Stimulated activated CD4-positive, alpha-beta T cell treated with anti-CD3 and anti-CD28 coated beads, Interleukin-12 subunit alpha, Interleukin-12 subunit beta, amount 100 ng/mL, for 48 hours (primary cell): ENCODE measurements around the gene DENND6B.
"Not testable (repeated sequence)": the region's sequence is repeated elsewhere in the genome, so short reads cannot be mapped to it uniquely, and the experiment has no call there.

Source experiments
- DNase-seq, 3 donors: peaks; one replicate each; pipeline ENCODE4 v3.0.0-alpha.2; 2020; ENCODE audit warnings: low read depth in 2 of 3, low spot score in 1 of 3

The DENND6B gene

GRCh38 chr22:50273781-50274180 is 53.0 kb downstream of the DENND6B start:
- DNase-seq: not testable (repeated sequence)

- DNase-seq: not testable (repeated sequence)
These were observed 53.5 kb downstream of the DENND6B start for GRCh38 chr22:50273352-50273751.

GRCh38 chr22:50272044-50272802 is 54.6 kb downstream of the DENND6B start:
- DNase-seq: no peak

GRCh38 chr22:50271519-50271970 is 55.3 kb downstream of the DENND6B start:
- DNase-seq: peak in 1 of 3 donors; percentile 56

- DNase-seq: peak in 2 of 3 donors; percentile 52 to 61
These were observed 56.0 kb downstream of the DENND6B start for GRCh38 chr22:50270666-50271394.

- DNase-seq: peak in 2 of 3 donors; percentile 53 to 54
These were observed 56.7 kb downstream of the DENND6B start, which contains the start of gene MAPK11 for GRCh38 chr22:50269970-50270665. Gene MAPK11, minus strand, starts transcription at chr22:50270380. Its CDS starts 88 bp downstream, at chr22:50270292.

- no peak for DNase-seq
These were observed 57.2 kb downstream of the DENND6B start for GRCh38 chr22:50269573-50269969.

- DNase-seq: no peak
These were observed 58.1 kb downstream of the DENND6B start for GRCh38 chr22:50268655-50269113.

- peak in 1 of 3 donors; percentile 55 for DNase-seq
These were observed 59.0 kb downstream of the DENND6B start for GRCh38 chr22:50267591-50268390.

GRCh38 chr22:50266994-50267393 is 59.8 kb downstream of the DENND6B start:
- DNase-seq: no peak

- DNase-seq: no peak
These were observed 61.7 kb downstream of the DENND6B start for GRCh38 chr22:50264946-50265669.

- DNase-seq: no peak
These were observed 62.6 kb downstream of the DENND6B start for GRCh38 chr22:50264104-50264745.

GRCh38 chr22:50262973-50263617 is 63.7 kb downstream of the DENND6B start:
- DNase-seq: no peak

GRCh38 chr22:50262460-50262911 is 64.3 kb downstream of the DENND6B start:
- DNase-seq: no peak

GRCh38 chr22:50261615-50262459 is 65.0 kb downstream of the DENND6B start, which contains the start of gene MAPK12:
Gene MAPK12, minus strand, starts transcription at chr22:50261683. Its CDS starts 174 bp downstream, at chr22:50261509.
- DNase-seq: no peak

GRCh38 chr22:50260801-50261614 is 65.8 kb downstream of the DENND6B start:
- DNase-seq: peak in 1 of 3 donors; percentile 41

GRCh38 chr22:50260434-50260800 is 66.4 kb downstream of the DENND6B start:
- no peak for DNase-seq
